PC-3 (cell line): ENCODE measurements around the gene EVA1A. TPM values are rescaled to one million over a fixed set of nuclear protein-coding genes. Genes with fewer than 3 reads are reported as not detected.

Source experiments
- ATAC-seq: fragments of 200-7000 bp; cut with Tn5 transposase; 2 replicates; pipeline ENCODE4 v1.9.1; 2020; ENCODE audit warnings: mild to moderate bottlenecking, moderate library complexity
- BruUV-seq: library from RNA; stranded (reverse); fragments of 400-500 nt; replicated peaks from 2 replicates; lab custom pipeline; 2021; lab: Mats Ljungman, UMichigan
- CTCF ChIA-PET: fragments of 300-600 bp; sonication (Branson Sonifier 250); formaldehyde crosslinking; loops from one replicate; lab custom pipeline; 2022; ENCODE audit warnings: antibody characterized with exemption; lab: Charles Lee
- POLR2A ChIA-PET: fragments of 300-600 bp; sonication (Branson Sonifier 250); formaldehyde crosslinking; loops from one replicate; lab custom pipeline; 2022; ENCODE audit warnings: antibody characterized with exemption; ENCODE audit not compliant: unreplicated experiment; lab: Charles Lee
- DNase-seq: peaks from one replicate; pipeline ENCODE4 v3.0.0-alpha.2; 2015
- H2AFZ ChIP-seq: fragments of 300-600 bp; sonication (generic); 2 replicates; pipeline ENCODE4 v1.6.0; 2016; ENCODE audit warnings: antibody characterized with exemption, low read length
- H3F3A ChIP-seq: fragments of 300-600 bp; sonication (generic); one replicate; pipeline ENCODE4 v1.6.0; 2017; ENCODE audit warnings: antibody characterized with exemption, low read length, control low read depth, mild to moderate bottlenecking; ENCODE audit not compliant: unreplicated experiment
- H3K27ac ChIP-seq: fragments of 300-600 bp; sonication (generic); 2 replicates; pipeline ENCODE4 v1.5.1; 2016; ENCODE audit warnings: mild to moderate bottlenecking, low read length
- H3K27me3 ChIP-seq: fragments of 300-600 bp; sonication (generic); 2 replicates; pipeline ENCODE4 v1.6.1; 2016; ENCODE audit warnings: low read length, mixed read lengths
- H3K36me3 ChIP-seq: fragments of 300-600 bp; sonication (generic); 2 replicates; pipeline ENCODE4 v1.6.1; 2016; ENCODE audit warnings: low read depth, mixed run types, low read length, mixed read lengths
- H3K4me1 ChIP-seq: fragments of 300-600 bp; sonication (generic); 2 replicates; pipeline ENCODE4 v1.5.1; 2016; ENCODE audit warnings: low read length; ENCODE audit not compliant: insufficient read depth
- H3K4me2 ChIP-seq: fragments of 300-600 bp; sonication (generic); 2 replicates; pipeline ENCODE4 v1.6.0; 2016; ENCODE audit warnings: low read length
- H3K4me3 ChIP-seq: fragments of 300-600 bp; sonication (generic); 2 replicates; pipeline ENCODE4 v1.5.1; 2016; ENCODE audit warnings: mild to moderate bottlenecking, low read length, mixed read lengths
- H3K79me2 ChIP-seq: fragments of 300-600 bp; sonication (generic); 2 replicates; pipeline ENCODE4 v1.6.1; 2017; ENCODE audit warnings: low read length, mixed read lengths
- H3K9ac ChIP-seq: fragments of 300-600 bp; sonication (generic); 2 replicates; pipeline ENCODE4 v1.6.0; 2016; ENCODE audit warnings: mild to moderate bottlenecking, low read length
- H3K9me2 ChIP-seq: fragments of 300-600 bp; sonication (generic); replicated peaks from 2 replicates; pipeline ENCODE4 v1.6.1; 2016; ENCODE audit warnings: mixed run types, low read length, mixed read lengths
- H3K9me3 ChIP-seq: fragments of 300-600 bp; sonication (generic); 2 replicates; pipeline ENCODE4 v1.6.1; 2016; ENCODE audit warnings: low read length, mixed read lengths
- H4K20me1 ChIP-seq: fragments of 300-600 bp; sonication (generic); 2 replicates; pipeline ENCODE4 v1.6.1; 2016; ENCODE audit warnings: low read length, mixed read lengths
- CTCF ChIP-seq: fragments of 300-600 bp; sonication (generic); conservative IDR thresholded peaks from 2 replicates; pipeline ENCODE4 v1.5.1; 2017; ENCODE audit warnings: antibody characterized with exemption, low read depth, mild to moderate bottlenecking, low read length
- EZH2 ChIP-seq: fragments of 300-600 bp; sonication (generic); IDR thresholded peaks from one replicate; pipeline ENCODE4 v1.6.1; 2017; ENCODE audit warnings: antibody characterized with exemption, mild to moderate bottlenecking, low read length; ENCODE audit not compliant: unreplicated experiment
- EZH2phosphoT487 ChIP-seq: fragments of 300-600 bp; sonication (generic); IDR thresholded peaks from 2 replicates; pipeline ENCODE4 v1.6.1; 2018; ENCODE audit warnings: mild to moderate bottlenecking, antibody characterized with exemption, low read length, borderline replicate concordance
- intact Hi-C: fragments of 100-400 bp; cut with micrococcal nuclease; formaldehyde crosslinking; loops from 2 replicates; pipeline ENCODE4 v1.9.0; 2023
- total RNA-seq: library from RNA; depleted of rRNA; stranded (reverse); fragments of >200 nt; gene quantifications from 2 replicates; pipeline ENCODE4 v1.2.3, GENCODE V29; 2014; rRNA removed

Gene EVA1A
- total RNA-seq, 1 experiment from 2014 or later = 48.9 TPM

- Histone ChIP-seq H3K27ac (no peak overlapping the region), H3K4me3 (no peak overlapping the region), H3K27me3 (no peaks in the 10 kb centered on the region), H4K20me1 (no peaks in the 10 kb centered on the region), H3K9me3 (no peaks in the 10 kb centered on the region), H3K9ac (no peak overlapping the region), H2AFZ (no peak overlapping the region), H3F3A (no peaks in the 10 kb centered on the region), H3K4me1 (no peaks in the 10 kb centered on the region), H3K4me2 (no peak overlapping the region), H3K9me2 (no peaks in the 10 kb centered on the region), H3K36me3 (no peaks in the 10 kb centered on the region), H3K79me2 (no peaks in the 10 kb centered on the region)
- DNase-seq (no peak), ATAC-seq (no peak)
- intact Hi-C loops = no loop called here
- no peak for TF ChIP-seq CTCF
- TF ChIP-seq EZH2 = no peak
- no peak for TF ChIP-seq EZH2phosphoT487
- ChIA-PET POLR2A (no interaction called here), CTCF (no interaction called here)
- no TSS peak for BruUV-seq
These were observed 113.6 kb downstream of the EVA1A start for GRCh38 chr2:75447176-75447575.

Other genes starting within 250 kb of the EVA1A start
- gene MRPL19, start 85.8 kb upstream of the EVA1A start, total RNA-seq = 81.1 and 85.9 TPM in 2 replicates
- gene GCFC2, start 150.0 kb upstream of the EVA1A start, total RNA-seq = 24.5 and 31.1 TPM in 2 replicates